GM23338 (cell line): Measurements from ENCODE around the gene ATXN7. TPM values are rescaled to one million over a fixed set of nuclear protein-coding genes. Genes with fewer than 3 reads are reported as not detected.

ENCODE experiments used
- ATAC-seq: fragments of 200-7000 bp; cut with Tn5 transposase; 3 replicates; pipeline ENCODE4 v1.9.1; 2020
- DNase-seq: peaks from one replicate; pipeline ENCODE4 v3.0.0-alpha.2; 2015; ENCODE audit warnings: low spot score
- H2AFZ ChIP-seq: fragments of 200-600 bp; sonication (generic); 2 replicates; pipeline ENCODE4 v1.8.0; 2016; ENCODE audit warnings: antibody characterized with exemption, mild to moderate bottlenecking, moderate library complexity
- H3F3A ChIP-seq: fragments of 200-600 bp; sonication (generic); replicated peaks from 2 replicates; pipeline ENCODE4 v1.8.0; 2017; ENCODE audit warnings: antibody characterized with exemption, mixed run types, low read depth
- H3K27ac ChIP-seq: fragments of 200-600 bp; sonication (generic); 2 replicates; pipeline ENCODE4 v1.6.1; 2016; ENCODE audit warnings: low read depth
- H3K27me3 ChIP-seq: fragments of 200-600 bp; sonication (generic); 2 replicates; pipeline ENCODE4 v1.8.0; 2016; ENCODE audit warnings: mild to moderate bottlenecking, mixed run types, moderate library complexity; ENCODE audit not compliant: insufficient read depth
- H3K36me3 ChIP-seq: fragments of 200-600 bp; sonication (generic); 2 replicates; pipeline ENCODE4 v1.8.0; 2016; ENCODE audit warnings: mild to moderate bottlenecking; ENCODE audit not compliant: insufficient read depth
- H3K4me1 ChIP-seq: fragments of 200-600 bp; sonication (generic); 2 replicates; pipeline ENCODE4 v1.8.0; 2016; ENCODE audit warnings: mild to moderate bottlenecking, moderate library complexity; ENCODE audit not compliant: insufficient read depth
- H3K4me2 ChIP-seq: fragments of 200-600 bp; sonication (generic); 2 replicates; pipeline ENCODE4 v1.7.1; 2017; ENCODE audit warnings: mixed run types
- H3K4me3 ChIP-seq: fragments of 200-600 bp; sonication (generic); 2 replicates; pipeline ENCODE4 v1.6.1; 2016; ENCODE audit warnings: mixed run types
- H3K79me2 ChIP-seq: fragments of 200-600 bp; sonication (generic); replicated peaks from 2 replicates; pipeline ENCODE4 v1.8.0; 2017; ENCODE audit warnings: mild to moderate bottlenecking; ENCODE audit not compliant: insufficient read depth
- H3K9me2 ChIP-seq: fragments of 200-600 bp; sonication (generic); 2 replicates; pipeline ENCODE4 v1.8.0; 2017; ENCODE audit not compliant: insufficient read depth
- H4K20me1 ChIP-seq: fragments of 200-600 bp; sonication (generic); replicated peaks from 2 replicates; pipeline ENCODE4 v1.8.0; 2017; ENCODE audit warnings: mild to moderate bottlenecking; ENCODE audit not compliant: insufficient read depth
- H3K27ac Mint-ChIP-seq: 2 replicates; pipeline ENCODE4 v1.8.0; 2020; ENCODE audit warnings: inconsistent platforms, mild to moderate bottlenecking, moderate library complexity, mixed read lengths
- H3K27me3 Mint-ChIP-seq: 3 replicates; pipeline ENCODE4 v1.8.0; 2022; ENCODE audit warnings: low read depth, mild to moderate bottlenecking, moderate library complexity, mixed read lengths, inconsistent platforms; ENCODE audit not compliant: insufficient read depth, poor library complexity
- H3K36me3 Mint-ChIP-seq: 3 replicates; pipeline ENCODE4 v1.8.0; 2021; ENCODE audit warnings: low read depth, mild to moderate bottlenecking, inconsistent platforms, moderate library complexity, mixed read lengths
- H3K4me1 Mint-ChIP-seq: 3 replicates; pipeline ENCODE4 v1.8.0; 2020; ENCODE audit warnings: mild to moderate bottlenecking, inconsistent platforms, mixed read lengths
- H3K4me3 Mint-ChIP-seq: 3 replicates; pipeline ENCODE4 v1.8.0; 2021; ENCODE audit warnings: moderate library complexity, mild to moderate bottlenecking, inconsistent platforms, mixed read lengths
- H3K9me3 Mint-ChIP-seq: 3 replicates; pipeline ENCODE4 v1.8.0; 2020; ENCODE audit warnings: moderate library complexity, mild to moderate bottlenecking, inconsistent platforms, mixed read lengths
- CREB1 ChIP-seq: fragments of 250-450 bp; sonication (Bioruptor Pico); IDR thresholded peaks from 2 replicates; pipeline ENCODE4 v1.5.0; 2020; ENCODE audit warnings: low read depth, mild to moderate bottlenecking, moderate library complexity
- CTCF ChIP-seq, 2 experiments: fragments of 200-600 bp in 1 of 2; sonication (generic) in 1 of 2; conservative IDR thresholded peaks; 2 replicates each; pipeline versions ENCODE4 v1.5.1 to v1.6.1; 2016 to 2017; ENCODE audit warnings: antibody characterized with exemption in 2 of 2, low read depth in 2 of 2, mild to moderate bottlenecking in 2 of 2, moderate library complexity in 1 of 2
- EZH2 ChIP-seq: fragments of 200-600 bp; sonication (generic); IDR thresholded peaks from one replicate; pipeline ENCODE4 v1.8.0; 2017; ENCODE audit warnings: antibody characterized with exemption, mild to moderate bottlenecking, low read depth; ENCODE audit not compliant: unreplicated experiment
- EZH2phosphoT487 ChIP-seq: fragments of 200-600 bp; sonication (generic); IDR thresholded peaks from one replicate; pipeline ENCODE4 v1.8.1; 2018; ENCODE audit warnings: antibody characterized with exemption; ENCODE audit not compliant: unreplicated experiment
- JUNB ChIP-seq: IDR thresholded peaks from one replicate; pipeline ENCODE4 v1.6.1; 2016; ENCODE audit warnings: antibody characterized with exemption; ENCODE audit not compliant: unreplicated experiment
- NANOG ChIP-seq: IDR thresholded peaks from 2 replicates; pipeline ENCODE4 v1.6.1; 2016; ENCODE audit warnings: antibody characterized with exemption, borderline replicate concordance
- POLR2AphosphoS5 ChIP-seq: IDR thresholded peaks from 2 replicates; pipeline ENCODE4 v1.6.1; 2016; ENCODE audit warnings: antibody characterized with exemption, low read depth
- REST ChIP-seq: IDR thresholded peaks from one replicate; pipeline ENCODE4 v1.6.1; 2018; ENCODE audit warnings: antibody characterized with exemption; ENCODE audit not compliant: unreplicated experiment
- STAT1 ChIP-seq: IDR thresholded peaks from one replicate; pipeline ENCODE4 v1.6.1; 2016; ENCODE audit warnings: antibody characterized with exemption; ENCODE audit not compliant: unreplicated experiment
- ZNF331 ChIP-seq: fragments of 250-450 bp; sonication (Bioruptor Pico); IDR thresholded peaks from 2 replicates; pipeline ENCODE4 v1.5.0; 2020; ENCODE audit warnings: low read depth, mild to moderate bottlenecking, moderate library complexity
- polyA plus RNA-seq: library from polyadenylated mRNA; unstranded; fragments of >200 nt; fragmentation: Nextera tagmentation; extraction: Ambion mirVana; gene quantifications from 2 replicates; pipeline ENCODE4 v1.2.1, GENCODE V29; 2016
- total RNA-seq: library from RNA; depleted of rRNA; stranded (reverse); fragments of >200 nt; shearing (Covaris generic); gene quantifications from 2 replicates; pipeline ENCODE4 v1.2.3, GENCODE V29; 2014
- TF ChIP-seq, protein P1 (sequence below): fragments of 250-450 bp; sonication (Bioruptor Pico); IDR thresholded peaks from 2 replicates; pipeline ENCODE4 v1.5.0; 2020; ENCODE audit warnings: mild to moderate bottlenecking, moderate library complexity
- TF ChIP-seq, protein P2 (sequence below): IDR thresholded peaks from 2 replicates; pipeline ENCODE4 v1.6.1; 2016; ENCODE audit warnings: antibody characterized with exemption

Gene ATXN7
- total and polyA plus RNA-seq, 2 experiments from 2014 or later: 4.0 to 17.2 TPM

DNA sequence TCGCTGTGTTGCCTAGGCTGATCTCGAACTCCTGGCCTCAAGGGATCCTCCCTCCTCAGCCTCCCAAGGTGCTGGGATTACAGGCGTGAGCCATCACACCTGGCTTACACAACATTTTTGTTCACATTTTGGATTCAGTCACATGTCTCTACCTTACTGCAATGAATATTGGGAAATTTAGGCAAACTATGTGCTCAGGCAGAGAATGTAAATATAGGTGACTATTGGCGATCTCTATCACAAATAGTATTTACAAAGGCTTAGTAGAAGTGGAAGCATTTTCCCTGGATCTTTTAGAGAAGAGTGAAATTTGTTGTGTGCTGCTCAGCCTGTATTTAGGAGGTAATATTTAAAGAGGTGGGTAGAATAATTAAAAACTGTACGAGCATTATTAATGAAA, 27.9 kb downstream of the ATXN7 start:
- Histone ChIP-seq H3K27me3 (no peaks in the 10 kb centered on the region), H3K4me3 (no peak overlapping the region), H3K4me1 (peaks cover 8% of the 10 kb centered on the region), H3K79me2 (peaks cover 31% of the 10 kb centered on the region), H4K20me1 (peaks cover 10% of the 10 kb centered on the region), H3K27ac (no peak overlapping the region), H3K4me2 (no peak overlapping the region), H3F3A (no peaks in the 10 kb centered on the region), H2AFZ (no peak overlapping the region), H3K36me3 (no peaks in the 10 kb centered on the region), H3K9me2 (no peaks in the 10 kb centered on the region)
- Mint-ChIP-seq H3K27ac (no peak overlapping the region), H3K4me3 (no peak overlapping the region), H3K27me3 (no peaks in the 10 kb centered on the region), H3K36me3 (no peaks in the 10 kb centered on the region), H3K9me3 (no peaks in the 10 kb centered on the region), H3K4me1 (peaks cover 30% of the 10 kb centered on the region)
- ATAC-seq (no peak), DNase-seq (no peak)
- no peak for TF ChIP-seq NANOG
- no peak for TF ChIP-seq ZNF331 (CRISPR knock-in tag)
- TF ChIP-seq, protein P1, sequence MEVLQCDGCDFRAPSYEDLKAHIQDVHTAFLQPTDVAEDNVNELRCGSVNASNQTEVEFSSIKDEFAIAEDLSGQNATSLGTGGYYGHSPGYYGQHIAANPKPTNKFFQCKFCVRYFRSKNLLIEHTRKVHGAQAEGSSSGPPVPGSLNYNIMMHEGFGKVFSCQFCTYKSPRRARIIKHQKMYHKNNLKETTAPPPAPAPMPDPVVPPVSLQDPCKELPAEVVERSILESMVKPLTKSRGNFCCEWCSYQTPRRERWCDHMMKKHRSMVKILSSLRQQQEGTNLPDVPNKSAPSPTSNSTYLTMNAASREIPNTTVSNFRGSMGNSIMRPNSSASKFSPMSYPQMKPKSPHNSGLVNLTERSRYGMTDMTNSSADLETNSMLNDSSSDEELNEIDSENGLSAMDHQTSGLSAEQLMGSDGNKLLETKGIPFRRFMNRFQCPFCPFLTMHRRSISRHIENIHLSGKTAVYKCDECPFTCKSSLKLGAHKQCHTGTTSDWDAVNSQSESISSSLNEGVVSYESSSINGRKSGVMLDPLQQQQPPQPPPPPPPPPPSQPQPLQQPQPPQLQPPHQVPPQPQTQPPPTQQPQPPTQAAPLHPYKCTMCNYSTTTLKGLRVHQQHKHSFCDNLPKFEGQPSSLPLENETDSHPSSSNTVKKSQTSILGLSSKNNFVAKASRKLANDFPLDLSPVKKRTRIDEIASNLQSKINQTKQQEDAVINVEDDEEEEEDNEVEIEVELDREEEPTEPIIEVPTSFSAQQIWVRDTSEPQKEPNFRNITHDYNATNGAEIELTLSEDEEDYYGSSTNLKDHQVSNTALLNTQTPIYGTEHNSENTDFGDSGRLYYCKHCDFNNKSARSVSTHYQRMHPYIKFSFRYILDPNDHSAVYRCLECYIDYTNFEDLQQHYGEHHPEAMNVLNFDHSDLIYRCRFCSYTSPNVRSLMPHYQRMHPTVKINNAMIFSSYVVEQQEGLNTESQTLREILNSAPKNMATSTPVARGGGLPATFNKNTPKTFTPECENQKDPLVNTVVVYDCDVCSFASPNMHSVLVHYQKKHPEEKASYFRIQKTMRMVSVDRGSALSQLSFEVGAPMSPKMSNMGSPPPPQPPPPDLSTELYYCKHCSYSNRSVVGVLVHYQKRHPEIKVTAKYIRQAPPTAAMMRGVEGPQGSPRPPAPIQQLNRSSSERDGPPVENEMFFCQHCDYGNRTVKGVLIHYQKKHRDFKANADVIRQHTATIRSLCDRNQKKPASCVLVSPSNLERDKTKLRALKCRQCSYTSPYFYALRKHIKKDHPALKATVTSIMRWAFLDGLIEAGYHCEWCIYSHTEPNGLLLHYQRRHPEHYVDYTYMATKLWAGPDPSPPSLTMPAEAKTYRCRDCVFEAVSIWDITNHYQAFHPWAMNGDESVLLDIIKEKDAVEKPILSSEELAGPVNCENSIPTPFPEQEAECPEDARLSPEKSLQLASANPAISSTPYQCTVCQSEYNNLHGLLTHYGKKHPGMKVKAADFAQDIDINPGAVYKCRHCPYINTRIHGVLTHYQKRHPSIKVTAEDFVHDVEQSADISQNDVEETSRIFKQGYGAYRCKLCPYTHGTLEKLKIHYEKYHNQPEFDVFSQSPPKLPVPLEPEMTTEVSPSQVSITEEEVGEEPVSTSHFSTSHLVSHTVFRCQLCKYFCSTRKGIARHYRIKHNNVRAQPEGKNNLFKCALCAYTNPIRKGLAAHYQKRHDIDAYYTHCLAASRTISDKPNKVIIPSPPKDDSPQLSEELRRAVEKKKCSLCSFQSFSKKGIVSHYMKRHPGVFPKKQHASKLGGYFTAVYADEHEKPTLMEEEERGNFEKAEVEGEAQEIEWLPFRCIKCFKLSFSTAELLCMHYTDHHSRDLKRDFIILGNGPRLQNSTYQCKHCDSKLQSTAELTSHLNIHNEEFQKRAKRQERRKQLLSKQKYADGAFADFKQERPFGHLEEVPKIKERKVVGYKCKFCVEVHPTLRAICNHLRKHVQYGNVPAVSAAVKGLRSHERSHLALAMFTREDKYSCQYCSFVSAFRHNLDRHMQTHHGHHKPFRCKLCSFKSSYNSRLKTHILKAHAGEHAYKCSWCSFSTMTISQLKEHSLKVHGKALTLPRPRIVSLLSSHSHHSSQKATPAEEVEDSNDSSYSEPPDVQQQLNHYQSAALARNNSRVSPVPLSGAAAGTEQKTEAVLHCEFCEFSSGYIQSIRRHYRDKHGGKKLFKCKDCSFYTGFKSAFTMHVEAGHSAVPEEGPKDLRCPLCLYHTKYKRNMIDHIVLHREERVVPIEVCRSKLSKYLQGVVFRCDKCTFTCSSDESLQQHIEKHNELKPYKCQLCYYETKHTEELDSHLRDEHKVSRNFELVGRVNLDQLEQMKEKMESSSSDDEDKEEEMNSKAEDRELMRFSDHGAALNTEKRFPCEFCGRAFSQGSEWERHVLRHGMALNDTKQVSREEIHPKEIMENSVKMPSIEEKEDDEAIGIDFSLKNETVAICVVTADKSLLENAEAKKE: no peak
- TF ChIP-seq POLR2AphosphoS5: no peak
- TF ChIP-seq EZH2: no peak
- no peak for TF ChIP-seq EZH2phosphoT487
- no peak for TF ChIP-seq CTCF (conservative IDR thresholded peaks at IDR 0.05; ENCODE audit: low read depth in 2 of 2)
- TF ChIP-seq, protein P2, sequence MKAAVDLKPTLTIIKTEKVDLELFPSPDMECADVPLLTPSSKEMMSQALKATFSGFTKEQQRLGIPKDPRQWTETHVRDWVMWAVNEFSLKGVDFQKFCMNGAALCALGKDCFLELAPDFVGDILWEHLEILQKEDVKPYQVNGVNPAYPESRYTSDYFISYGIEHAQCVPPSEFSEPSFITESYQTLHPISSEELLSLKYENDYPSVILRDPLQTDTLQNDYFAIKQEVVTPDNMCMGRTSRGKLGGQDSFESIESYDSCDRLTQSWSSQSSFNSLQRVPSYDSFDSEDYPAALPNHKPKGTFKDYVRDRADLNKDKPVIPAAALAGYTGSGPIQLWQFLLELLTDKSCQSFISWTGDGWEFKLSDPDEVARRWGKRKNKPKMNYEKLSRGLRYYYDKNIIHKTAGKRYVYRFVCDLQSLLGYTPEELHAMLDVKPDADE: no peak
- no peak for TF ChIP-seq REST
- TF ChIP-seq CREB1 (CRISPR knock-in tag): no peak
- no peak for TF ChIP-seq STAT1
- TF ChIP-seq JUNB: no peak
